Activated CD4-positive, alpha-beta T cell treated with anti-CD3 and anti-CD28 coated beads, Interleukin-2, amount 50 U/mL, for 48 hours (primary cell): ENCODE measurements around the gene CPNE4.

Experiments used
- DNase-seq, 2 experiments: peaks; one replicate each; pipeline ENCODE4 v3.0.0-alpha.2; 2020

The CPNE4 gene

DNA sequence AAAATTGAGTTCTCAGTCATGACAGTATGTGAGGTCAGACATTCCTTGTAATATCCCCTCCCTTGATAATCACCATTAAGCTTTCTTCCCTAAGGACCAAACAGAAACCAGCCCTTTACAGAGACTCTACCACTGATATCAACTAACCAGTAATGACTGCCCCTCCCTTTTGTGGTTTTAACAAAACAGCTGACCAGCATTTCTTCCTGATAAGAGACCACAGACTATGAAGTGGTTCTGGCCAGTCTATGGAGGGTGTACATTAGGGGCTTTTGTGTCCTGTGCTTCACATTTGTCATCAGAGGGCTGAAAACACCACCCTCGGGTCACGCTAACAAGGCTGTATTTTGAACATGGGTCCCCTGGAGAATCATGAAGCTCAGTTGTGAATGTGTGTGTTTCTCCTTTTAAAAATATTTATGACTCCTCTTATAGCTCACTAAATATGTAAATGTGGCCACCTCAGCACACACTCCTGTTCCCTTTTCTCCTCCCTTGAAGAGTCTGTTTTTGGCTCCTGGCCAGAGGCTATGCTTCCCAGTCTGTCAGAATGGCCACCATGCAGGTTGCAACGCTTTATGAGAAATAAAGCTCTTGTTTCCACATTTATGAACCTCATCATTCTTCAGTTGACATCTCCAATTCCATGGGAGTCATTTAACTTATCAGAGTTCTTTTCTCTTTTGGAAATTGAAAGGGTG, 239.3 kb downstream of the CPNE4 start:
- no peak for DNase-seq

DNA sequence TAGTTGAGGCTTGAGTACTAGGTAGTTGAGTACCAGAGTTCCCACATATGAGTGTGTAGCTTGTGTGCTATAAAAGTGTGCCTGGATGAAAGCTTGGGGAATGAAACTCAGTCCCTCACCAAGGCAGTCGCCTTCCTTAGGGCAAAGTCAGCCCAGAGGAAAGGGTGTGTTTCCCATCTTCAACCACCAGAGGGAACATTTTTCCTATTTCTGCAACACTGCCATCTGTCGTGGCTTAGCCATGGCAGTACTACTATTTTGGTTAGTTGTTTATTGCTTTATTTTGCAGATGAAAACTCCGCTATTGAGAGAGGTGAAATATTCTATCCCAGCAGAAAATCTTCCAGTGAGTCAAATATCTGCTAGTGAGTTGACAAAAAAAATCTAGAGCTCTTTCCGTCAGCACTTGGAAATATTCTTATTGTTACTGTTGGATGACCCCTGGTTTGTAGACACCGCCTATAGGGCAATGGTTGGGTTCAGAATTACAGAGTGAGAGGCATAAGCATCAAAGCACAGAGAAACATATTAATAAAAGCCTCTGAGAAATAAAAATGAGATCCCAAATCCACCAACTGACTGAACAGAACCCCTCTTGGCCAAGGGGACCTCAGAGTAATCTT, 239.9 kb downstream of the CPNE4 start:
- peak in 1 of 2 experiments; percentile 10 for DNase-seq

DNA sequence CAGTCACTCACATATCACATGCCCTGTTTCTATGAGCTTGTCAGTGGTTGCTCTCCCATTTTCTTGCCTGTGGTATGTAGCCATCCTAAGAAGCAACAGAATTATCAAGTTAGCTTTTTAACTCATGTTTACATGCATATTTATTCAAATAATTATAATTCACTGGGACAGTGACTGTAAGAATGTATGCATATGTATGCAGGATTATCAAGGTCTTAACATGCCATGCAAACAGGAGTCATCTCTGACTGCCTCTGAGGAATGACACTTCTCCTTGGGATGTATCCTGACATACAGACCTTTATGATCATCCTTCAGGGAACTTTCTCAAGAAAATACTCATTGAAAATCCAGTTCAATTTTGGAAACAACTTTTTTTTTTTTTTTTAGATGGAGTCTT, 240.9 kb downstream of the CPNE4 start:
- no peak for DNase-seq

DNA sequence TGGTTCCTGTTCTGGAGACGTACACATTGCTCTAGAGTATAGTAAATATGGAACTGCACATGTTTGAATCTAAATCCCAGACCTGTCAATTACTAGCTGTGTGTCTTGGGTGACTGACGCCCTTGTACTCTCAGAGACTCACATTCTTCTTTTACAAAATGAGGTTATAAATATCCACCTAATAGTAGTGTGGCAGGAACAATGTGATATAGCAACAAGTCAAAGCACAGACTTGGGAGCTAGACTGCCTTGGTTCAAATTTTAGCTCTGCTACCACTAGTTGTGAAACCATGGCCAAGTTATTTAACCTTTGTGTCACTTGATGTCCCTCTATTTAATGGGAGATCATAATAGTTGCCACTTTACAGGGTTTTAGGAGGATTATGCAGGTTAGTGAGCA, 245.6 kb downstream of the CPNE4 start:
- DNase-seq = no peak

DNA sequence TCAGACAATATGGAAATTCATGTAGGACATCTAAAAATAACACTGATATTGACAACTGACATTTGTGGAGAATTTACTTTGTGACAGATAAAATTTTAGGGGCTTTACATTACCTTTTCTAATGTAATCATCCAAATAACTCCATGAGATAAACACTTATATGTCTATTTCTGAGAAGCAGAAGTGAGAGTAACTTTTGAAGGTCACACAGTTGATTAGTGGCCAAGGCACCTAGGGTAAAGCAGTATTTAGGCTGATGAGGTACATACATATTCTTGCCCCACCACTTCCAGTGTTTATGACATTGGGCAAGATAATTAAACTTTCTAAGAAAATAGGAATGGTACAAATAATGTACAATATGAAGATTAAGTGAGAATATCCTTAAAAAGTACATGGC, 248.4 kb downstream of the CPNE4 start:
- DNase-seq = no peak

DNA sequence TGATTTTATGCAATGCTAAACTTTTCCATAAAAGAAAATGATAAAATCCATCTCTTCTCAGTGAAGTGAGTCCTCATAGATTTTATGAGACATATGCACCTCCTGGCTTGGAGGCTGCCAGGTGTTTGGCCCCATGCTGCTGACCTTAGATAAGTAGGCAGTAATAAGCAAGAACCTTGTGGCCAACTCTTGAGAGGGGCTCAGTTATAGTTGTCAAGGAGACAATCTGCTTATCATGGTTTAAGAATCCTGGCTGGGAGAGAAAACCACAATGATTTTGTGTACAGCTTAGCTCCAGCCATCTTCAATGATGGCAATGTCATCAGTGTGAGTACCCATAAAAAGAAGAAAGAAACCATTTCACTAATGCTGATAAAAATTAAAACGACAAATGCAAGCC, 252.1 kb downstream of the CPNE4 start:
- DNase-seq = no peak

DNA sequence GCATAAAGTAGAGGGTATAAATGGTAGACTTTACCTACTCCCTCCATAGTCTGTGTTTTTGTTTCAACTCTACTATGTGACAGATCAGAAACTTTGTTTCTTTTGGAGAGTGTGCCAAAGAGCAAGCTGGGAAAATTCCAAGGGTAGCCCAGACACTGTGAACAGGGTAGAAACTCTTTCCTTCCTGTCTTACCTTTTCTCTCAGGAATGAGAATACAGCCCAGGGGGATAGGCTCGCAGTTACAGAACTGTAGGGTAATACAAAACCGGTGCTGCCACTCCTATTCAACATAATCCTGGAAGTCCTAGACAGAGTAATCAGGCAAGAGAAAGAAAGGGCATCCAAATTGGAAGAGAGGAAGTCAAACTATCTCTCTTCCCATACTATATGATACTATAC, 256.3 kb downstream of the CPNE4 start:
- no peak for DNase-seq

DNA sequence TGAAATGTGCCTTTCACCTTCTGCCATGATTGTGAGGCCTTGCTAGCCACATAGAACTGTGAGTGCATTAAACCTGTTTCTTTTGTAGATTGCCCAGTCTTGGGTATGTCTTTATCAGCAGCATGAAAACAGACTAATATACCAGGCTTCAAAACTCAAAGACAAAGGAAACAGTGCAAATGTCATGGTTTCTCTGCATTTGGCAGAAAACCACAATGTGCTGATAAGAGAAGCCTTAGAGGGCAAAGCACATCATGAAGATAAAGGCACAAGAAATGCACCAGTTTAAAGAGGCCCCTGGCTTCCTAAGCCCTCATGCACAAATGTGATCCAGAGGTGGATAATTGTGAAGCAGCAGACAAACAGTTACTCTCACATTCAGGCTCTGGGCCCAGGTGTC, 259.2 kb downstream of the CPNE4 start:
- no peak for DNase-seq

DNA sequence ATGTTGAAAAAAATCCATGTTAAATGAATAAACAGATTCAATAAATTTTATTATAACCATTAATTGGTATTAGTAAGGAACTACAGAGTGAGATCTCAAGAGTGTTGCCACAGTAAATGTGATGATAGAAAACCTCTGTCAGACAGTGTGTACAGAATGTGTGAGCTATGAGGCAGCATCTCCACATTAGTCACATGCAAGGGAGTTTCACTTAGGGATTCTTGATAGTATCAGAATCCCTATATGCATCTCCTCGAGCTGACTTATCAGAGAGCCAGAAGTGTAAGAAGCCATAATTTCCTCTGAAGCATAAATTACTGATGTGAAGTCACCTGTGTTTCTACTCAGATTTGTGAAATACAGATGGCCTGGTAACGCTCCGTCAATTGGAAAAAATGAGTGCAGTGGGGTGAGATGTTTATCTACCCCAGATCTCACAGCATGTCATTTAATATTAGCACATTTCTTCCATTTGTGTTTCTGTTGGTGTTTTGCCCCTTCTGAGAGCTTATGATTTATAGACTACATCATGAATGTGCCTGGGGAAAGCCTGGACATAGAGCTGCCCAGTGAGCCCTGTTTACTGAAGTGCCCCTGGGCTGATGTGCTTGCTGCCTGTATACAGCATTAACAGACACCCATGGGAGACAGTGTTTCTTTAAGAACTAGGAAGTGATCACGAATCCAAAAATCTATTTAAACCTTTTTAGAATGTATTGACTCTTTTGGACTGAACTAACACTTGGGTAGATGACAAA, 262.4 kb downstream of the CPNE4 start:
- DNase-seq = no peak

DNA sequence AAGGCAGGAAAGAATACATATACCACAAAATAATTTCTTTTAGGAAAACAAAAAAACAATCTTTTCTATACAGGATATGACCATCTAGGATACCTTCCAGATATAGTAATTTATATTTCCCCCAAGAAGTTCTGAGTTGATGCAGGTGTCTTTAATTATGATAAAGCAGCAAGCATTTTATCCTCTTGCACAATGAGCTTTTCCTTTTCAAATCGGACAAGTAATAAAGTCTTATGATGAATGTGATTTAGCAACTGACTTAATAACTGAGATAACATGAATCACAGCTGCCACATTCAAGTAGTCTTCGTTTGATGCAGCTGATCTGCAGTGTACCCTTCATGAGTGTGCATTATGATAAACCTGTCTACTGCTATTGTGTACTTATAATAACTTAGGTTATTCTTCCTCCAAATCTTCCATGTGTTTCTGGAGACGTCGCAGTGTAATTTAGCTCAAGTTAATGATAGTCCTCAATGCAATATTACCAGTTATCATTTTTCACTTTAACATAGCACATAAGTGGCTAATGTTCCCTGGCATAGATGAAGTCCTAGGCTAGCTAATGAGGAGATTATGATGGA, 271.7 kb downstream of the CPNE4 start:
- DNase-seq = no peak

DNA sequence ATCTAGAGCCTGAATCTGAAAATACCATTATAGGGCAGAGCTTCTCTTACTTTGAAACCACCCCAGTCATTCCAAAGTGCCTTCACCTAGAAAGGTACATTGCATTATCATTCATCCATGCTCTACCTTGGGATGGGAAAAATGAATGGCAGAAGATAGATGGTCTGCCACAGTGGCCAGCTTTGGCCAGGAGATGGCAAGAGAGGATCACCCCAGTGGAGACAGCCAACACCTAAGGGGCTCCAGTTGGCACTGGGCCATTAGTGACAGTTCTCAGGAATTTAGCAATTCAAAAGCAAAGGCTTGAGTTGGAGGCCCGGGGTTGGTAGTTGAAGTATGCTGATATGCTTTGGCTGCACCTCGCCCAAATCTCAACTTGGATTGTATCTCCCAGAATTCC, 278.4 kb downstream of the CPNE4 start:
- no peak for DNase-seq

DNA sequence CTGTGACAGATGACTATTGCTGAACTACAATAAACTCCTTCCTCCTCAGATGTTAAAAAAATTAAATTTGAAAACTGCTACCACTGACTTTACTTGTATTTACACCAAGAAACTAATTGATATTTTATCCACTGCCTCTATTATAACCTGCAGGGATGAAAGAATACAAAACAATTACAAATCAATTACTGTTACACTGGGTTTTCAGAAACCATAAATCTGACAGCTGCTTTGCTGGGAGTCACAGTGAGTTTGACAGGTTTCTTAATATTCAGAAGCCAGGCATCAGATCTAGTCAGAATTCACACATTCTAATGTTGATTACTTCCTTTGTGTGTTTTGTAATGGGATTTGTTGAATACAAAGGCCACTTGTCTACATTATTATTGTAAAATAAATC, 279.4 kb downstream of the CPNE4 start:
- no peak for DNase-seq

DNA sequence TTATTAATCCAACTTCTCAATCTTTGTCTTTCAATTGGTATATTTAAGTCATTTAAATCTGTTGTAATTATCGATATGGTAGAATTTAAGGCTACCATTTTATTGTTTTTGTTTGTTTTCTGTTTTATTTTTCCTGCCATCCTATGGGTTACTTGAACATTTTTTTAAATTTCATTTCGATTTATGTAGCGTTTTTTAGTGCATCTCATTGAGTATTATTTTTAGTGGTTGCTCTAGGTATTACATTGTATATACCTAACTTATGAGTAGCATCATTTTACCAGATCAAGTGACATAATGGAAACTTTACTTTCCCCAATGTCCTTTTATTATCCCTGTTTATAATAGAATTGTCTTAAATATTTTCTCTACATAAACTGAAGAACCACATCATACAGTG, 284.6 kb downstream of the CPNE4 start:
- DNase-seq = no peak

DNA sequence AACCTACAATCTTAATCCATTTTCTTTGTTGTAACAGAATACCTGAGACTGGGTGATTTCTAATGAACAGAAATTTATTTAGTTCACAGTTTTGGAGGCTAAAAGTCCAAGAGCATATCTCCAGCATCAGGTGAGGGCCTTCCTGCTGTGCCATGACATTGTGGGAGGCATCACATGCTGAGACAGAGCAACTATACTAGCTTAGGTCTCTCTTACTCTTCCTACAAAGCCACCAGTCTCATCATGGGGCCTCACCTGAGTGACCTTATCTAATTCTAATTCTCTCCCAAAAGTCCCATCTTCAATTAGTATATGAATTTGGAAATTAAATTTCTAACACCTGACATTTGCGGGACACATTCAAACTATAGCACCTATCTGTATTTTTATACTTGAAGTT, 285.0 kb downstream of the CPNE4 start:
- no peak for DNase-seq

DNA sequence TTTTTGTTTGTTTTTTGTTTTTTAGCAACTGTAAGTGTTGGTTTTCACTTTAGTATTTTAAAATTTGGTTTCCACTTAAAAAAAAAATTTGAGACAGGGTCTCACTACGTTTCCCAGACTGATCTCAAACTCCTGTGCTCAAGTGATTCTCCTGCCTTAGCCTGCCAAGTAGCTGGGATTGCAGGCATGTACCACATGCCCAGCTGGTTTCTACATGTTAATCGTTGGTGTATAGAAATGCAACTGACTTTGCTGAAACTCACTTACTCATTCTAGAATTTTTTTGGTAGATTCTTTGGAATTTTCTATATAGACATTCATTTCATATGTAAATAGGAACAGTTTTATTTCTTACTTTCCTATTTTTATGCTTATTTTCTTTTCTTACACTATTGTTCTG, 287.3 kb downstream of the CPNE4 start:
- no peak for DNase-seq

DNA sequence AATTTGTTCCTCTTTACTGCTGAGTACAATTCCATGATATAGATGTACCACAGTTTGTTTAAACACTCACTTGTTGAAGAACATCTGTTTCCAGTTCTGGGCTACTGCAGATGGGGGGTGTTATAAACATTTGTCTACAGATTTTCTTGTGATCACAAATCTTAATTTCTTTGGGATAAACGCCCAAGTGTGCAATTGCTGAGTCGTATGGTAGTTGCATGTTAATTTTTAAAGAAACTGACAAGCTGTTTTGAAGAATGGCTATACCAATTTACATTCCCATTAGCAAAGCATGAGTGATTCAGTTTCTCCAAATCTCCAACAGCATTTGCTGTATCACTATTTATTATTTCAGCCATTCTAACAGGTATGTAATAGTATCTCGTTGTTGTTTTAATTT, 290.0 kb downstream of the CPNE4 start:
- no peak for DNase-seq

DNA sequence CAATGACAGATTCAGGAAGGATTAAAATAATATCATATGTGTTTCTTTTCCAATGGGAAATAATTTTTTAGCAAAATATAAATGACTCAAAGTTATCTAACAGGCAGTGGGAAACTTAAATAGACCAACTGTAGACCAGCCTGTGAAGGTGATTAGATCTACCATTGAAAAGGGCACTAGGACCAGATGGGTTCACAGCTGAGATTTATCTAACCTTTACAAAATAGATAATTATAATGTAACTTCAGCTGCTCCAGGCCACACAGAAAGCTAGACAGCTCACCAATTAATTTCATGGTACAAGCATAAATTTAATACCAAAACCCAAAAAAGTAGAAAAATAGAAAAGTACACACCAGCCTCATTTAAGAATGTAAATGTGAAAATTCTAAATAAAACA, 291.7 kb downstream of the CPNE4 start:
- no peak for DNase-seq

DNA sequence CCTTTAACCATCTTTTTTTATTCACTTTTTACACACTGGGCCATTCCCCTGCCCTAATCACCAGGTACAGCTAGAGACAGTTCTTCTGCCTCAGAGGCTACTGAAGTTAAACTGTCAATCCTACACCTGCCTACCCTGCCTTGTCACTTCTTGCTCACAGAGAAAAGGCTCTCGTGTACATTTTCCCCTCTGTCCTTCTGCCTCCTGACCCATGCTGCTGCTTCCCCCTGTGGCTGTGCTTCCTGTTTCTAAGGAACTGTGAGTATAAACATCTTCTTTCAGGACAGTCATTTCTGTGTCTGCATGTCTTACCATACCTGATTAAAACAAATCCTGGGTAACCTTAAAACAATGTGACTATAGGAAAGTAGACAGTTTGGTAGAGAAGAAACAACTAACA, 295.6 kb downstream of the CPNE4 start:
- DNase-seq = no peak

DNA sequence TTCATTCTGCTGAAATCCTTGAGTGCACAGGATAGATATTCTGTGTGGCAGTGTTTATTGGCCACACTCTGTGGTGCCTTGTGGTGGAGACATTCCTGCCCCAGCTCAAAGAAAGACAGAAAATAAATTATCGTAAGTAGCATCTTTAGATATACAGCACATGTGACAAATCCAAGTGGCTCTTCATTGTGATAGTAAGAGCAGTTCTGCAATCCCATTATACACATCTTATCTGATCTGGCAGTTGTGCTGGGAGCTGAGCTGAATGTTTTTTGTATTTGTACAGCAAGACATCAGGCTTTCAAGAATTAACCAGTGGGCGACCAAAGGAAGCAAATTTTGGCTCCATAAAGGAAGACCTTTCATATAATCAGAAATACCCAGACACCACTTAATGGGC, 296.7 kb downstream of the CPNE4 start:
- no peak for DNase-seq

DNA sequence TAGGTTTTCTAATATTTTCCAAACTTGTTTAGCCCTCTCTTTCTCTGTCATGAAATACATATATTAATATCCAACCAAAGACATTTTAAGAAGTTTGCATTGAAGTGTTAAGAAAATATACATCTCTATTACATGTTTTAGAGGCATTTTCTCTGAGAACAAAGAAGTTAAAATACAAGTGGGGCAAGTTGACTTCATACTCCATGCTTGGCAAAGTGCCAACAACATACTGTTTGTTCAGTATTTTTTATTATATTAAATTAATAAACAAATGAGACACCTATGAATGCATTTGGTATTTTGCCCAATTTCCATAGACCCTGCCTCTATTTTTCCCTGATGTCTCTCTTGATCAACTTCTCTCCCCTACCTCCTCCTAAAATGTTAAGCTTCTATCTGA, 299.3 kb downstream of the CPNE4 start:
- DNase-seq = no peak

DNA sequence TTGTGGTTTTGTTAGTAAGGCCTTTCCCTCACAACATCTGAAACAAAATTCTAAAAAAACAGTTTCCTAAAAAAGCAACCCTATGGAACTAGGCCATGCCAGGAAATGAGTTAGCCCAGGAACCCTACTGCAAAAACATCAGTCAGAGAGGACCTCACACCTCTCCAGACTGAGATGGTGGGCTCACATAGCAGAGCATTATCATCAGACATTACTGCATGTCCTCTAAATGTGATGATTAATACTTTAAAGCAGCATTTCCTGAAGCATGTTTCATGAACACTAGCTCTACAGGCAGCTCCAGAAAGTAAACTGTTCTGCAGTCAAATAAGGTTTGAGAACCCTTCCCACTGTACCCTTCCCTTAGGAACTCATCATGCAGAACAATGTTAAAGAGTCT, 299.7 kb downstream of the CPNE4 start:
- no peak for DNase-seq

DNA sequence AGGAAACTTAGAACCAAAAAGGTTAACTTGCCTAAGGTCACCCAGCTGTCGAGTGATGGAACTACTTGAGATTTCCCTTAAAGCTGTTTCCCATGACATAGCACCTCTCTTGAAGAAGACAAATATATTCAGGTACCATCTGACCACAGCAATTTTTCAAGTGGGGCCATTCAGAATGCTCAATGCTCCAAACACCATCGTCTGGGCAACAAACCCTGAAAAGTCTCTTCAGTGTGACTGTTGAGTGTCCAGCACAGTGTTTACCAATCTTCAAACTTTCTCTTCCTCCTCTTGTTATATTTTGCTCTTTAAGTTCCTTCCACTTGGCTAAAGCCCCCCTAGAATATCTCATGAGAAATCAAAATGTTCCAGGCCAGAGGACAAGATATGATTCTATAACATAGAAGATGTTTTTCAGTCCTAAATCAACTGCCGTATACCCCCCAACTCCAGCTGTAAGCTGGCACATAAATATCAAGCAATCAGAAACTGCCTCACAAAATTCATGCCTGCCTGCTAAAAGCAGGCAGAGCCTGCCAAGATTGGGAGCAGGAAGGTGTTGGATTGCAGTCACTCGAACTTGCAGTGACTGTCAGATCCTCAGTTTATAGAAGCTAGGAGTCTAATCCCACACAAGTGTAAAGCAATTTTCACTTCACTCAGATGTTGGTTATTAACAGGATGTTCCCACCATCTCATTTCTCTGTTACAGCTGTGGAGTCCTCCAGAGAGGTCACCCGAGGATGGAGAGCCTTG, 301.6 kb downstream of the CPNE4 start:
- DNase-seq = no peak

DNA sequence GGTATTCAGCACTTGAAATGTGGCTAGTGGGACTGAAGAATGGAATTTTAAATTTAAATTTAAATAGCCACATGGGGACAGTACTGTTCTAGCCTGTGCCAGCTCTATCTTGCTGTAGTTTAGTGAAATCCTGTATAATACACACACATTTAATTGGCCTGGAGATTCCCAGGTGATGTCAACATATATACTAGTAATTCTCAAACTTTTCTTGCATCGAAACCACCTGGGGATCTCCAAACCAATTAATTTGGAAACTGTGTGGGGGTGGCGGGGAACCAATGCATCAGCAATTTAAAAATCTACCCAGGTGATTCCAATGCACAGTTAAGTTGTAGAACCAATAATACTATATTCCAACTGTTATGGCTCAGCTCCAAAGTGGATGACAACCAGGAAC, 303.1 kb downstream of the CPNE4 start:
- peak; percentile 39 to 51 for DNase-seq
